NCI-H2196 treated with DMSO at 0.1 percent for 48 hours (cell line): ENCODE results near the gene UBE2J2.

ENCODE experiments used
- DNase-seq: peaks from one replicate; lab custom pipeline; 2025; ENCODE audit not compliant: unreplicated experiment; lab: John Stamatoyannopoulos, UW

Gene UBE2J2

DNA sequence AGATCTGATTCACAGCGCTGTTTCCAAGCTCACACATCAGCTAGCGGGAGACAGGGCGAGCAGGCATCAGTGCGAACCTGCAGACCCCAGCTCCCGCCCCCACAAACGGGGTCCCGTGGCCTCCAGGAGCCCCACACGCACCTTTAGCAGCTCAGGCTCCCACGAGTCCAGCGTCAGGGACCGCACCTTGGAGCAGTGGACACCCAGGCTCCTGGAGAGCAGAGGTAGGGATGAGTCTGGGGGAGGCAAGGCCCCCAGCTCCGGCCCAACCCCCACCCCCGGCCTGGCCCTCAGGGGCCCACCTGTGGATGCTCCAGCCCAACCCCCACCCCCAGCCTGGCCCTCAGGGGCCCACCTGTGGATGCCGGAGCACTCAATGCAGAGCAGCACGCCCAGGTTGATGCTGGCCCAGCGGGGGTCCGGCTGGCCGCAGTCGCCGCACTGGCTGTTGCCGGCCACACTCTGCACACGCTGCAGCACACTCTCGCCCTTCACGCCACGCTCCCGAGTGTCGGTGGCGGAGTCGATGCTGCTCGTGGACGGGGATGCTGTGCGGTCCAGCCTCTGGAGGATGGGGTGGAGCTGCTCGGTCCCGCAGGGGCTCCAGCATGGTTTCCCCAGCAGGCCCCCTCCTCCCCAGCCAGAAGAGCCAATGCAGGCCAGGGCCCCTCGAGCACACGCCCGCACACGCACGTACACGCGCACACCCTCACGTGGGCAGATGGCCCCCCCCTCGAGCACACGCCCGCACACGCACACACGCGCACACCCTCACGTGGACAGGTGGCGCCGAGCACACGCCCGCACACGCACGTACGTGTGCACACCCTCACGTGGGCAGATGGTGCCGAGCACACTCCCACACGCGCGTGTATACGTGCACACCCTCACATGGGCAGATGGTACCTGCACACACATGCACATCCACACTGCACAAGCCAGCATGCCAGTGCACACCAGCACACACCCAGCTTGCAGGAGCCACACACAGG lies 22.7 kb upstream of the UBE2J2 start:
- no peak for DNase-seq

DNA sequence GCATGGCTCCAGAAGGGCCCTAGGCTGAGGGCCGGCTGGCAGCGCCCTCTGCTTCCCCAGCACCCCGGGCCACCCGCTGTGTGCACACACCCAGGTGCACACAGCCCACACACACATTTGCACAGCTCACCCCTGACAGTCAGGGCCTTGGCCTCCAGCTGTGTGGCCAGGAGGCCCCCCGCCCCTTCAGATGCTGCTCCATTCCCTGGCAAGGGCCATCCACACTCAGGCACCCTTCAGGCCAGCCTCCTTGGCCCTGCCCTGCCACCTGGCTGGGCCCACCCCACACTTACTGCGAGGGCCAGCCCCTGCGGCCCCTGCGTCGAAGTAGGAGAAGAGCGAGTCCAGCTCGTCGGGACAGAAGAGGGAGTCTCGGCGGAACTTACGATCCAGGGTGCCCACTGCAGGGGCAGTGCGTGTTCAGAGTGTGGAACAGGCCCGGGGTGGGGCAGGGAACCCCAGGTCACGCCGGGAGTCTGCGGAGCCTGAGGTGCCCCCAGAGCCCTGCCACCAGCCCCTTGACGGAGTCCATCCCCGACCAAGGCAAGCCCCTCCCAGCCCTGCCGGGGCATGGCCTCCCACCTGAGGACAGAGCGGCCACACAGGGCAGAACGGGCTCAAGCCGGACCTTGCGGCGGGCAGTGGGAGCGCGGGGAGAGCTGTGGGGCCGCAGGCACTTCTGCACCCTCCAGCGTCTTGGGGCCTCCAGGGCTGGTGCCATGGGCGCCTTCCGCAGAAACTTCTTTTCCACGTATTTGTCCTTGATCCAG lies 21.7 kb upstream of the UBE2J2 start:
- no peak for DNase-seq

DNA sequence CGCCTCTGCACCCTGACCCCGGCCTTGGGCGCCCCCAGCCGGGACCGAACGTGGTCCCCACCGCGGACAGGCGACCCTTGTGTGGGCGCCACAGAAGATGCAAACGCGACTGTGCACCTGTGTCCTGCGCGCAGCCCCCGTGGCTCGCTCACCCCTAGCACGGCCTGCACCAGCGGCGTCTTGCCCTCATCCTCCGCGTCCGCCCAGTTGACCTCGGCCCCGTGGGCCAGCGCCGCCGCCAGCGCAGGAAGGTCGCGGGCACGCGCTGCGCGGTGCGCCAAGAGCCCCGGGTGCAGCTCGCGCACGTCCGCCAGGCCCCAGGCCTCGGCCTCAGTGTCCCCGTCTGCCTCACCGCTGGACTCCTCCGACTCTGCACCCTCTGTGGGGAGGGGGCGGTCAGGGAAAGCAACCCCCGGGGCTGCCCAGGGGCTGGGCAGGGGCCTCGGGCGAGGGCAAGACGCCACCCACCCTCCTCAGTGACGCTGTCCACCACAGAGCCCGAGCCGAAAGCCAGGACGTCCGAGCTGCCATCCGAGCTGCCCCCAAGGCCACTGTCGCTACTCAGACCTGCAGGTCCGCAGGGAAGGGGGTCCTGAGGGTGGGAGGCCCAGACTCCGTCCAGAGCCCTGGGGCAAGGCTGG lies 20.7 kb upstream of the UBE2J2 start:
- no peak for DNase-seq

- DNase-seq = no peak
These were observed 19.9 kb upstream of the UBE2J2 start for GRCh38 chr1:1293263-1294249.

DNA sequence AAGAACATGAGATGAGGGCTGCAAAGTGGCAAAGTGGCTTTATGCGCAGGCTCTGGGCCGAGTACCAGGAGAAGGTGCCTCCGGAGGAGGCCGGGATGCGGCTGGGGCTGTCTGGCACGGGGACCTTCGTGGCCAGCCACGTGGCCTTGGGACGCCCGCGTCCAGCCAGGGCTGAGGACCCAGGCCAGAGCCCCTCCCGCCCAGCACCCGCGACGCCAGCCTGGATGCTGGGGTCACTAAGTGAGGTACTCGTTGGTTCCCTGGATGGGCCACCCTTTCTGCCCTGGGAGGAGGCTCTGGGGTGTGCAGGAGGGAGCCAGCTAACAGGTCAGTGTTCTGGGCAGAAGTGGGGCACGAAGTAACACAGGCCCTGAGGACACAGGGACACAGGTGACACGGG lies 19.2 kb upstream of the UBE2J2 start:
- no peak for DNase-seq

DNA sequence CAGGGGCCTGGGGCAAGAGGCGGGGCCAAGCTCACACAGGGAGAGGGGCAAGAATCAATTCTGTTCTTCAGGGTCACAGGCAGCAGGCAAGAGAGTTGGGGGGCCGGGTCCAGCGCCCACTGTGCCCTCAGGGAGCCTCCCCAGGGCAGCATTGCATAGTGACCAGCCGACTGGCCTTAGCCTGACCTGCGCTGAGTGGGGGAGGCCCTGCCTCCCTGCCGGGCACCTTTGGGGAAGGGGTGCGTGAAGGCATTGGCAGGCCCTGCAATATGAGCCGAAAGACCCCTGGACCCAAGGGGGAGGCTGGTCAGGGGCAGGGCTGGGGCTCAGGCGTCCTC lies 18.8 kb upstream of the UBE2J2 start:
- no peak for DNase-seq

GRCh38 chr1:1291548-1292441 lies 18.1 kb upstream of the UBE2J2 start:
- peak; percentile 55 for DNase-seq

- no peak for DNase-seq
These were observed 17.4 kb upstream of the UBE2J2 start for GRCh38 chr1:1291023-1291528.

DNA sequence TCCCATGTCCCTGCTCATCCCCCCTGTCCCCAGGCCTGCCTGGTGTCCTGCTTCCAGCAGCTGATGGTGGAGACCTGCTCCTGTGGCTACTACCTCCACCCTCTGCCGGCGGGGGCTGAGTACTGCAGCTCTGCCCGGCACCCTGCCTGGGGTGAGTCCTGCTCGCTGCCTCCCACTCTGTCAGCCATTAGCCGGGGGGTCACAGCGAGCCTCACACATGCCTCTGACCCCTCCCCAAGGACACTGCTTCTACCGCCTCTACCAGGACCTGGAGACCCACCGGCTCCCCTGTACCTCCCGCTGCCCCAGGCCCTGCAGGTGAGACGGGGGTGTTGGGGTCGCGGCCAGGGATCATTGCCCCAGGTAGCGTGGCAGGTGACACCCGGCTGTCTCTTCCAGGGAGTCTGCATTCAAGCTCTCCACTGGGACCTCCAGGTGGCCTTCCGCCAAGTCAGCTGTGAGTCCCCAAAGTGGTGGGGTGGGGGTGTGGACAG lies 16.6 kb upstream of the UBE2J2 start:
- DNase-seq = no peak

- DNase-seq = no peak
These were observed 13.8 kb upstream of the UBE2J2 start for GRCh38 chr1:1287288-1288110.

DNA sequence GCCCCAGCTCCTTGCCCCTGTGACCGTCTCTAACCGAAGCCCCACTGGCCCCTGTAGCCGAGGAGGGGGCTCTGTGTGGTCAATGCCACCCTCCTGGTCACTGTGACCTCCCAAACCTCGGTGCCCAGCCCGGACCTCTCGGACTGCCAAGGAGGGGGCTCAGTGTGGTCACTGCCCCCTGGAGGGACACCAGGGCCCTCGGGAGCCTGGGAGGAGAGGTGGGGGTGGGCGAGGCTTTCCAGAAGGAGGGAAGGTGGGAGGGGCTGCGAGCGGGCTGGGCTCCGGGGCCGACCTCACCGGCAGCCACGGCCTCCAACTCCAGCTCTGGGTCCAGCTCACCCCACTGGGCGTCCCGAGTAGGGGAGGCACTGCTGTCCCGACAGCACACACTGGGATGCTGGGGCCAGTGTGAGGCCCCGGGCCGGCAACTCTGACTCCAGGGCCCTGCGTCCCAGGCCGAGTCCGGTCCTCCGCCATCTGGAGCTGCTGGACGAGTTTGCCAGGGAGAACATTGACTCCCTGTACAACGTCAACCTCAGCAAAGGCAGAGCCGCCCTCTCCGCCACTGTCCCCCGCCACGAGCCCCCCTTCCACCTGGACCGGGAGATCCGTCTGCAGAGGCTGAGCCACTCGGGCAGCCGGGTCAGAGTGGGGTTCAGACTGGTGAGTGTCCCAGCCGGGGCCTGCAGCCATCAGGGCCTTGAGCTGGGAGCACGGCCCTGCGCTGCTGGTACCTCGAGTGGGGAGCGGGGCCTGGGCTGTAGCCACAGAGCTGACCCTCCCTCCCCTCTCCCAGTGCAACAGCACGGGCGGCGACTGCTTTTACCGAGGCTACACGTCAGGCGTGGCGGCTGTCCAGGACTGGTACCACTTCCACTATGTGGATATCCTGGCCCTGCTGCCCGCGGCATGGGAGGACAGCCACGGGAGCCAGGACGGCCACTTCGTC lies 12.9 kb upstream of the UBE2J2 start:
- DNase-seq = no peak

DNA sequence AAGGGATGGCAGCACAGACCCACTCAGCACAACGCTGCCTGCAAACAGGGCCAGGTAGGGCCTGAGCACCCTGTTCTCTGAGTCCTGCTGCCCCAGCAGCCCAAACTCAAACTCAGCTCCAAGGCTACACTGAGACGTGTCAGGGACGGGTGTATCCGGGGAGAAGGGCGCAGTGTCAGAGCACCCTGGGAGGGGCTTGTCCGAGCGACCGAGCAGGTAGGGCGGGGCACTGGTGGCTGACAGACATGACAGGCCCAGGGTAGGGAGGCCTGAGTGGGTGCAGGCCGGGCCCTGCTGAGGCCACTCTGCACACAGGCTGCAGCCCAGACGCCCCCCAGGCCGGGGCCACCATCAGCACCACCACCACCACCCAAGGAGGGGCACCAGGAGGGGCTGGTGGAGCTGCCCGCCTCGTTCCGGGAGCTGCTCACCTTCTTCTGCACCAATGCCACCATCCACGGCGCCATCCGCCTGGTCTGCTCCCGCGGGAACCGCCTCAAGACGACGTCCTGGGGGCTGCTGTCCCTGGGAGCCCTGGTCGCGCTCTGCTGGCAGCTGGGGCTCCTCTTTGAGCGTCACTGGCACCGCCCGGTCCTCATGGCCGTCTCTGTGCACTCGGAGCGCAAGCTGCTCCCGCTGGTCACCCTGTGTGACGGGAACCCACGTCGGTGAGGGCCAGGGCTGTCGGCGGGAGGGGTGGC lies 12.1 kb upstream of the UBE2J2 start:
- DNase-seq = no peak

DNA sequence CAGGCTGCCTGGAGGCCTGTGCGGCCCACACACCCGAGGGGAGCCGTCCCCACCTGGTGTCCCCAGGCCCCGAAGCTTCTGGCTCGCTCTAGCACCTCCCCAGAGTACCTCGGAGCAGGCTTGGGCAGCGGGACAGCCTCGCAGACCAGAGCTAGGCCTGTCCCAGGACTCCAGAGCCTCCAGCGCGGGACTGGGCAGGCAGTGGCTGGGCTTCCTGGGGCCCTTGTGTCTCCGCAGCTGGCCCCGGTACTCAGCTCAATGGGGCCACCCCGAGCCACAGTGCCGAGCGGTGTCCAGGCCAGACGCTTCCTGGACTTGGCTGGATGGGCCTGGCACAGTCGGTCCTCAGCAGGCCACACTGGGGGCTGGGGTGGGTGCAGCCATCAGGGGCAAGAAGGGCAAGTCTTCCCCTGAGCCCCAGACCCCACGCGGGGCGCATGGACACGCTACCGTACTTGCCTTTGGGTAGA lies 11.5 kb upstream of the UBE2J2 start:
- DNase-seq = no peak

DNA sequence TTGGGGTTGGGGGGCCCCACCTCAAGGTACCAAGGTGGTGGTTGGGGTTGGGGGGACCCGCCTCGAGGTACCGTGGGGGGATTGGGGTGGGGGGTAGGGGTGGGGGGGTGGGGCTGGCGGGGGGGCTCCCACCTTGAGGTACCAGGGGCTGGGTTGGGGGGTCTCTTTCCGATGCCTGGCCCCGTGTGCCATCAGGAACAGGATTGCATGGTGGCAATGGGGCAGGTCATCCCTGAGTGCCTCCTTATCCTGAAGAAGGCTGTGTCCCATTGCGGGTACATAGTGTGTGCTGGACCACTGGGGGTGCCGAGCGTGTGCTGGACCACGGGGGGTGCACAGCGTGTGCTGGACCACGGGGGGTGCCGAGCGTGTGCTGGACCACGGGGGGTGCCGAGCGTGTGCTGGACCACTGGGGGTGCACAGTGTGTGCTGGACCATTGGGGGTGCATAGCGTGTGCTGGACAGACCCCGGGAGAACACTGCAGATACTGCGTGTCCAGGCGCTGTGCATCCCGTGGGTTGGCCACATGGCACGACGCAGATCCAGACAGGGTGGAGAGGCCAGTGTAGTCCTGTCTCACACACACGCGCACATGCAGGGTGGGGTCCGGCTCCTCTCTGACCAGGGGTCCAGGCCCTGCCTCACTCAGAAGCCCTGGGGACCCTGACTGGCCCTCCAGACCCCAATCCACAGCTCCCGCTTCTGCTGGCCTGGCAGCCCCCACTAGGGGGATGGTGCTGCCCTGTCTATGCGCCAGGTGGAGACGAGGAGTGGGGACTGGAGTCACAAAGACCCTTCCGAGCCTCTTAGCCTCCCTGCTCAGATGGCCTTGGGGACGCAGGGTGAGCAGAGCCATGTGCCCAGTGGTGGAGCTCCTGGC lies 10.8 kb upstream of the UBE2J2 start:
- DNase-seq = no peak

DNA sequence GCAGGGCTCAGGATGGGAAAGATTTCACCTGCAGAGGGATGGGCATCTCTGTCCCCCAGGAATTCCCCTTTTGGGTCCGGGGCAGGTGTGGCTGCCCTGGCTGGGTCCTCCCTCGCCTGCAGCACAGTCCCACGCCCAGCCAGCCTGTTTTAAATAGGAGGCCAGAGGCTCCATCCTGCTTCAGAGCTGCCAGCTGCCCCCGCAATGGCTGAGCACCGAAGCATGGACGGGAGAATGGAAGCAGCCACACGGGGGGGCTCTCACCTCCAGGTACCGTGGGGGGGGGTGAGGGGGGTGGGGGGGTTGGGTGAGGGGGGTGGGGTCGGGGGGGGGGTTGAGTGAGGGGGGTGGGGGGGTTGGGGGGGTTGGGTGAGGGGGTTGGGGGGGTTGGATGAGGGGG lies 10.2 kb upstream of the UBE2J2 start:
- DNase-seq = no peak
